ENCODE data around the gene SGCD. TPM values are rescaled to one million over a fixed set of nuclear protein-coding genes. Genes with fewer than 3 reads are reported as not detected.

Gene SGCD
- polyA plus RNA-seq, 1 donor (not counting 4 experiments of a cell fraction or from before 2014, with no cell fraction given): not detected

DNA sequence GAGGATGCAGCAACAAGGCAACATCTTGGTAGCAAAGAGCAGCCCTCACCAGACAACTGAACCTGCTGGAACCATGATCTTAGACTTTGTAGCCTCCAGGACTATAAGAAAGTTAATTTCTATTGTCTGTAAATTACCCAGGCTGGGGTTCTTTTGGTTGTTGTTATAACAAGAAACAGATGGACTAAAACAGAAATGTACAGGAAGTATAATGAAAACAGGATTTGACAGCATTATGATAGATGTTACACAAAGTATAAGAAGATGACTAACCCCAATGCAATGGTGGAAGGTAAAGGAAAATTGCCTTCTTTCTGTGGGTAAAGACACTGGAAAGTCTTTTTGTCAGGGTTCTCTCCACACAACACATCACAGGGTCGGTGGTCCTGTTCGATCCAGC is 204.2 kb downstream of the SGCD start:
- Histone ChIP-seq H3K36me3 (ENCODE audit: control insufficient read depth in 2 of 2, extremely low read depth in 1 of 2, insufficient read depth in 2 of 2, low read length in 2 of 2) (no peaks in the 10 kb centered on the region), H3K4me1 (ENCODE audit: control insufficient read depth, extremely low read depth, insufficient read depth, low read length) (no peaks in the 10 kb centered on the region), H4K20me1 (ENCODE audit: control insufficient read depth, extremely low read depth, insufficient read depth, low read length) (no peaks in the 10 kb centered on the region), H3K9ac (ENCODE audit: control insufficient read depth, extremely low read depth, insufficient read depth, low read length) (no peak overlapping the region), H3K9me3 (ENCODE audit: control insufficient read depth, low read depth, low read length) (no peaks in the 10 kb centered on the region), H3K9me1 (ENCODE audit: control insufficient read depth, extremely low read depth, insufficient read depth, low read length) (no peaks in the 10 kb centered on the region), H2AFZ (ENCODE audit: control insufficient read depth, low read length) (no peak overlapping the region), H3K27me3 (ENCODE audit: control insufficient read depth, extremely low read depth, insufficient read depth, low read length) (no peaks in the 10 kb centered on the region), H3K4me3 (ENCODE audit: control insufficient read depth in 2 of 3, extremely low read depth in 1 of 3, insufficient read depth in 2 of 3, low read depth in 1 of 3, low read length in 3 of 3) (no peak overlapping the region), H3K79me2 (ENCODE audit: control insufficient read depth, insufficient read depth, low read length) (no peaks in the 10 kb centered on the region), H3K4me2 (ENCODE audit: control insufficient read depth, extremely low read depth, insufficient read depth, low read depth, low read length) (no peak overlapping the region), H3K27ac (ENCODE audit: control insufficient read depth, insufficient read depth, low read length) (no peak overlapping the region)
- TF ChIP-seq, protein P1, sequence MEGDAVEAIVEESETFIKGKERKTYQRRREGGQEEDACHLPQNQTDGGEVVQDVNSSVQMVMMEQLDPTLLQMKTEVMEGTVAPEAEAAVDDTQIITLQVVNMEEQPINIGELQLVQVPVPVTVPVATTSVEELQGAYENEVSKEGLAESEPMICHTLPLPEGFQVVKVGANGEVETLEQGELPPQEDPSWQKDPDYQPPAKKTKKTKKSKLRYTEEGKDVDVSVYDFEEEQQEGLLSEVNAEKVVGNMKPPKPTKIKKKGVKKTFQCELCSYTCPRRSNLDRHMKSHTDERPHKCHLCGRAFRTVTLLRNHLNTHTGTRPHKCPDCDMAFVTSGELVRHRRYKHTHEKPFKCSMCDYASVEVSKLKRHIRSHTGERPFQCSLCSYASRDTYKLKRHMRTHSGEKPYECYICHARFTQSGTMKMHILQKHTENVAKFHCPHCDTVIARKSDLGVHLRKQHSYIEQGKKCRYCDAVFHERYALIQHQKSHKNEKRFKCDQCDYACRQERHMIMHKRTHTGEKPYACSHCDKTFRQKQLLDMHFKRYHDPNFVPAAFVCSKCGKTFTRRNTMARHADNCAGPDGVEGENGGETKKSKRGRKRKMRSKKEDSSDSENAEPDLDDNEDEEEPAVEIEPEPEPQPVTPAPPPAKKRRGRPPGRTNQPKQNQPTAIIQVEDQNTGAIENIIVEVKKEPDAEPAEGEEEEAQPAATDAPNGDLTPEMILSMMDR (optimal IDR thresholded peaks at IDR 0.05 in 1 of 3, IDR thresholded peaks at IDR 0.05 in 1 of 3, conservative IDR thresholded peaks at IDR 0.05 in 1 of 3; ENCODE audit: extremely low read depth in 1 of 3, insufficient read depth in 2 of 3, low read length in 3 of 3): no peak
- TF ChIP-seq EZH2 (IDR thresholded peaks at IDR 0.05; ENCODE audit: low read length): no peak
- dilution Hi-C loops (cut with MboI; ENCODE audit: extremely low pct_ligation_motif_present, low sequenced_read_pairs): no loop called here
- DNase-seq (ENCODE audit: low read depth, low spot score) (no peak), FAIRE-seq (no peak)

- DNase-seq (ENCODE audit: low read depth, low spot score): no peak
- no peaks in the 10 kb centered on the region for H3K9me1 ChIP-seq (ENCODE audit: control insufficient read depth, extremely low read depth, insufficient read depth, low read length)
- H3K4me3 ChIP-seq (ENCODE audit: control insufficient read depth in 2 of 3, extremely low read depth in 1 of 3, insufficient read depth in 2 of 3, low read depth in 1 of 3, low read length in 3 of 3): no peak overlapping the region
- no peak overlapping the region for H2AFZ ChIP-seq (ENCODE audit: control insufficient read depth, low read length)
- H3K9ac ChIP-seq (ENCODE audit: control insufficient read depth, extremely low read depth, insufficient read depth, low read length): no peak overlapping the region
- dilution Hi-C loops (cut with MboI; ENCODE audit: extremely low pct_ligation_motif_present, low sequenced_read_pairs): no loop called here
- no peak for TF ChIP-seq EZH2 (IDR thresholded peaks at IDR 0.05; ENCODE audit: low read length)
- TF ChIP-seq, protein P1 (optimal IDR thresholded peaks at IDR 0.05 in 1 of 3, IDR thresholded peaks at IDR 0.05 in 1 of 3, conservative IDR thresholded peaks at IDR 0.05 in 1 of 3; ENCODE audit: extremely low read depth in 1 of 3, insufficient read depth in 2 of 3, low read length in 3 of 3): no peak
- H3K79me2 ChIP-seq (ENCODE audit: control insufficient read depth, insufficient read depth, low read length): no peaks in the 10 kb centered on the region
- no peak overlapping the region for H3K4me2 ChIP-seq (ENCODE audit: control insufficient read depth, extremely low read depth, insufficient read depth, low read depth, low read length)
- H3K4me1 ChIP-seq (ENCODE audit: control insufficient read depth, extremely low read depth, insufficient read depth, low read length): no peaks in the 10 kb centered on the region
- no peaks in the 10 kb centered on the region for H3K27me3 ChIP-seq (ENCODE audit: control insufficient read depth, extremely low read depth, insufficient read depth, low read length)
- H3K36me3 ChIP-seq (ENCODE audit: control insufficient read depth in 2 of 2, extremely low read depth in 1 of 2, insufficient read depth in 2 of 2, low read length in 2 of 2): no peaks in the 10 kb centered on the region
- no peak overlapping the region for H3K27ac ChIP-seq (ENCODE audit: control insufficient read depth, insufficient read depth, low read length)
- no peaks in the 10 kb centered on the region for H4K20me1 ChIP-seq (ENCODE audit: control insufficient read depth, extremely low read depth, insufficient read depth, low read length)
- no peaks in the 10 kb centered on the region for H3K9me3 ChIP-seq (ENCODE audit: control insufficient read depth, low read depth, low read length)
- FAIRE-seq: no peak
Measured at GRCh38 chr5:156532921-156533320, 206.0 kb downstream of the SGCD start.
